ENCODE measurements around the gene ZNF148. TPM values are rescaled to one million over a fixed set of nuclear protein-coding genes. Genes with fewer than 3 reads are reported as not detected.
A peak's percentile ranks its signal among the peaks of the same experiment; 100 is the strongest.

ZNF148 gene
- total RNA-seq, 1 experiment from 2014 or later: 55.8 TPM

- CTCF ChIA-PET: no interaction called here
- DNase-seq (ENCODE audit: low read depth, low spot score): no peak
Observed at GRCh38 chr3:125212091-125212508, 163.0 kb downstream of the ZNF148 start.

GRCh38 chr3:125211523-125212090, 163.5 kb downstream of the ZNF148 start:
- ATAC-seq (peak; percentile 29), DNase-seq (ENCODE audit: low read depth, low spot score) (no peak)
- intact Hi-C loops (cut with micrococcal nuclease; ENCODE audit: unreplicated experiment): no loop called here
- Histone ChIP-seq H3K4me1 (ENCODE audit: control insufficient read depth, insufficient read depth, low read length) (no peaks in the 10 kb centered on the region), H3K27ac (ENCODE audit: low read length) (no peak overlapping the region), H3K4me3 (ENCODE audit: low read depth in 2 of 2, low read length in 2 of 2) (peak overlapping the region; percentile 44 to 57), H3K9me3 (ENCODE audit: control insufficient read depth, insufficient read depth, low read depth, low read length) (no peaks in the 10 kb centered on the region), H3K36me3 (ENCODE audit: control insufficient read depth, insufficient read depth, low read length) (no peaks in the 10 kb centered on the region), H3K27me3 (ENCODE audit: control insufficient read depth, insufficient read depth, low read length) (peaks cover 4% of the 10 kb centered on the region)
- no TSS peak for BruUV-seq (replicated peaks)
- POLR2A ChIA-PET: interaction anchor here (0.6 kb wide), 1 partner anchor 19 kb away, joined by 3 read pairs; no protein-coding TSS in a partner anchor
- in situ Hi-C loops (cut with HindIII; ENCODE audit: low pct_unique_long_range_greater_than_20kb, low sequenced_read_pairs): no loop called here
- CTCF ChIA-PET: no interaction called here
- TF ChIP-seq REST (IDR thresholded peaks at IDR 0.05; ENCODE audit: insufficient read depth in 1 of 2, low read depth in 2 of 2, low read length in 1 of 2): no peak
- no peak for TF ChIP-seq SIN3A (IDR thresholded peaks at IDR 0.05; ENCODE audit: borderline replicate concordance, insufficient read depth, low read depth, low read length)
- TF ChIP-seq POLR2AphosphoS5 (IDR thresholded peaks at IDR 0.05; ENCODE audit: low read depth, low read length): no peak
- TF ChIP-seq TCF7L2 (IDR thresholded peaks at IDR 0.05; ENCODE audit: low read depth, low read length): no peak
- no peak for TF ChIP-seq CTCF (IDR thresholded peaks at IDR 0.05)

More at GRCh38 chr3:125212091-125212508, 163.0 kb downstream of the ZNF148 start:
- TF ChIP-seq SIN3A (IDR thresholded peaks at IDR 0.05; ENCODE audit: borderline replicate concordance, insufficient read depth, low read depth, low read length) (no peak), CTCF (IDR thresholded peaks at IDR 0.05) (no peak), REST (IDR thresholded peaks at IDR 0.05; ENCODE audit: insufficient read depth in 1 of 2, low read depth in 2 of 2, low read length in 1 of 2) (no peak), TCF7L2 (IDR thresholded peaks at IDR 0.05; ENCODE audit: low read depth, low read length) (no peak), POLR2AphosphoS5 (IDR thresholded peaks at IDR 0.05; ENCODE audit: low read depth, low read length) (no peak)
- POLR2A ChIA-PET: no interaction called here
- intact Hi-C loops (cut with micrococcal nuclease; ENCODE audit: unreplicated experiment) (no loop called here), in situ Hi-C loops (cut with HindIII; ENCODE audit: low pct_unique_long_range_greater_than_20kb, low sequenced_read_pairs) (no loop called here)
- H3K27me3 ChIP-seq (ENCODE audit: control insufficient read depth, insufficient read depth, low read length): peaks cover 4% of the 10 kb centered on the region
- ATAC-seq: peak; percentile 59
- H3K4me1 ChIP-seq (ENCODE audit: control insufficient read depth, insufficient read depth, low read length): no peaks in the 10 kb centered on the region
- peak overlapping the region; percentile 49 for H3K27ac ChIP-seq (ENCODE audit: low read length)
- H3K4me3 ChIP-seq (ENCODE audit: low read depth in 2 of 2, low read length in 2 of 2): peak overlapping the region; percentile 44 to 57
- no peaks in the 10 kb centered on the region for H3K9me3 ChIP-seq (ENCODE audit: control insufficient read depth, insufficient read depth, low read depth, low read length)
- BruUV-seq (replicated peaks): no TSS peak
- H3K36me3 ChIP-seq (ENCODE audit: control insufficient read depth, insufficient read depth, low read length): no peaks in the 10 kb centered on the region
